NK-92 treated with Interleukin-12 subunit alpha and Interleukin-12 subunit beta, amount 100 ng/mL, for 24 hours (cell line): ENCODE results near the gene HOXD13.

ENCODE experiments used
- DNase-seq: peaks from one replicate; lab custom pipeline; 2025; lab: John Stamatoyannopoulos, UW

HOXD13 gene

DNA sequence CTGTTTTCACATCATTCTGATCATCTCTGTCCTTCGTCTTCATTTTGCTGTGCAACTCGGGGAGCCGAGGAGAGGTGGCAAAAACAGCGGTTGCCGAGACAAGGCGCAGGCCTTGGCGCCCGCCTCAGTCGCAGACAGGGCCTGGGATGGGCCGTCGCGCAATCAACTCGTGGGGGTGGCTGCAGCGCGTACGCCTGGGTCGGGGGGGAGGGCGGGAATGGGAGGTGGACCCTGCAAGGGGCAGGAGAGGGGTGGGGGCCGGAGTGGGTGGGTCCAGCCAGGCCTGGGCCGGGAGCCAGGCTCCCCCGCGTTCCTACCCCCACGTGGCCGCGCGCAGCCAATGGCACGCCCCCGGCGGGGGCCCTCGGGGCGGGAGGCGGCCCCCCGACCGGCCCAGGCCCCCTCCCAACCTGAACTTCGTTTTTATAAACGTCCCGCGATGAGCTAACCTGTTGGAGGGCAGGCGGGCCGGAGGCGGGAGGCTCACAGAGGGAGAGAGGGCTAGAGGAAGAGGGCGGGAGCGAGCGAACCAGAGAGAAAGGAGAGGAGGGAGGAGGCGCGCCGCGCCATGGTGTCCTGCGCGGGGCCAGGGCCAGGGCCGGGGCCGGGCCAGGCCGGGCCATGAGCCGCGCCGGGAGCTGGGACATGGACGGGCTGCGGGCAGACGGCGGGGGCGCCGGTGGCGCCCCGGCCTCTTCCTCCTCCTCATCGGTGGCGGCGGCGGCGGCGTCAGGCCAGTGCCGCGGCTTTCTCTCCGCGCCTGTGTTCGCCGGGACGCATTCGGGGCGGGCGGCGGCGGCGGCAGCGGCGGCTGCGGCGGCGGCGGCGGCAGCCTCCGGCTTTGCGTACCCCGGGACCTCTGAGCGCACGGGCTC lies at the start of gene HOXD13:
TSS of gene HOXD13 (plus strand) at position 452 of the 875 bp plus-strand sequence. CDS start at position 622, 170 bp downstream.
- no peak for DNase-seq

DNA sequence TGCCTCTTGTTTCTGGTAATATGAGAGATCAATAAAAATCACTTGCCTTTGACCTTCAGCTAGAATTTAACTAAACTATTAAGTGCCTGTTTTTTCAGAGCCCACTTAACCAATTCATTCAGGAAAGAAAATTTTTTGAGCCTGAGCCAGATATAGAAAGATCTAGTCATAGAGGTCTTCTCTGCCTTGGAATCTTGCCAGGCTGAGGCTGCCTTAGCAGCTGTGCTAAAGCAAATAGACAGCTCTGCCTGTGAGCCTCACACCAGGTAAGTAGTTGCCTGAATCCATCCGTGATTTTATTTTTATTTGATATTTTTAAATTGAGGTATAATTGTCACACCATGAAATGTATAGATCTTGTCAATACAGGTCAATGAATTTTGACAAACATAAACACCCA lies 36.1 kb upstream of the HOXD13 start:
- DNase-seq: no peak

DNA sequence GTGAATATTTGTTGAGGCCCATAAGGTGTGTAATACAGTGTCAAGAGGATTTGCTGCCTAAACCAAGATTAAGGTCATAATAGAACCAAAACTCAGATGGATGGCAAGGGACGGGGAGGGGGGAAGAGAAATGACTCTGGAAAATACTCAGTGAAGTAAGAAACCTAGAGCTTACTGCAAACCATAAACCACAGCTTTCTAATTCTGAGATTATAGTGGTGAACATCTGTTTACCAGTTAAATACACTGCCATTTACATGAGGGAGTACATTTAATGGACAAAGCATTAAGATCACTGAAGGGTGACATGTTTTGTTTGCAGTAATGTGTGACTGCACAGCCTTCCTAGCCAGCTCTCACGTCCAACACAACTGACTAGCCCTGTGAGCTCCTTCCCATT lies 28.6 kb upstream of the HOXD13 start:
- no peak for DNase-seq

DNA sequence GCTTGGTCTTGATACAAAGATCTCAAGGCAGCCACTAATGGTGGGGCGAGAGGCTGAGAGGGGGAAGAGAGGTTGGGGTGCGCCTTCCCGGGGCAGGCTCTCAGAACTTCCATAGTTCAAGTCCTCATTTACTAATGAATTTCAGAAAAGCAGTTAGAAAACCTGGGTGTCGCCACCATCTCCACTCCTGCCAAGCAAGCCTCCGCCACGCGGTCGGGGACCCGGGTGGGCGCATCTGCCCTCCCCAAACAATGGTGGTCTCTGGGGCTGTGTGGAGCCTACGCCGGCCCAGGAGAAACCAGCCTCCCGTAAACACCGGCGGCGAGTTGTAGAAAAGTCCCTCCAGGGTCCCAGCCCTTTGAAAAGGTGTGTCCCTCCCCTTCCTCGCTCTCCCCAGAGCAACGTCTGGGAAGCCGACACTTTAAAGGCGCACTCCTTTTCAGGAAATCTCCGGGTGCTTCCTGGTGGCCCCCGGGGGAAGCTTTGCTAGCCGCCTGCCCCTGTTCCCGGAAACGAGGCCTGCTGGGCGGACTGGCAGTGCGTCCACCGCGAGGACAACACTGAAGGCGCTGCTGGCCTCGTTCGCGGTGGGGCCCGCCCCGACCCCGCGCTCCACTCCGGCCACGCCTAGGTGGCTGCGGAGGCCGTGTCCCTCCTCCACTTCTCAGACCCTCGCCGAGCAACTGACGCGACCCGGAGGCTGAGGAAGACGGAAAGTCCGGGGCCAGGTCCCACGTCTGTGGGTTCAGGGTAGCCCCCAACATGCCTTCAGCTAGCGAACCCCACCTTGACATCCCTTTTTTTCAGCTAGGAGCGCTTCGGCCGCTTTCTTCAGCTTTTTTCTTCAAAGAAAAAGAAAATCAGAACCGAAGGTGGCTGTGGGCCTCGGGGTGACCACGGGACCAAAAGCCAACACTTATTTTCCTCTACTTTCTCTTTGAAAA lies 25.6 kb upstream of the HOXD13 start:
- DNase-seq: no peak

DNA sequence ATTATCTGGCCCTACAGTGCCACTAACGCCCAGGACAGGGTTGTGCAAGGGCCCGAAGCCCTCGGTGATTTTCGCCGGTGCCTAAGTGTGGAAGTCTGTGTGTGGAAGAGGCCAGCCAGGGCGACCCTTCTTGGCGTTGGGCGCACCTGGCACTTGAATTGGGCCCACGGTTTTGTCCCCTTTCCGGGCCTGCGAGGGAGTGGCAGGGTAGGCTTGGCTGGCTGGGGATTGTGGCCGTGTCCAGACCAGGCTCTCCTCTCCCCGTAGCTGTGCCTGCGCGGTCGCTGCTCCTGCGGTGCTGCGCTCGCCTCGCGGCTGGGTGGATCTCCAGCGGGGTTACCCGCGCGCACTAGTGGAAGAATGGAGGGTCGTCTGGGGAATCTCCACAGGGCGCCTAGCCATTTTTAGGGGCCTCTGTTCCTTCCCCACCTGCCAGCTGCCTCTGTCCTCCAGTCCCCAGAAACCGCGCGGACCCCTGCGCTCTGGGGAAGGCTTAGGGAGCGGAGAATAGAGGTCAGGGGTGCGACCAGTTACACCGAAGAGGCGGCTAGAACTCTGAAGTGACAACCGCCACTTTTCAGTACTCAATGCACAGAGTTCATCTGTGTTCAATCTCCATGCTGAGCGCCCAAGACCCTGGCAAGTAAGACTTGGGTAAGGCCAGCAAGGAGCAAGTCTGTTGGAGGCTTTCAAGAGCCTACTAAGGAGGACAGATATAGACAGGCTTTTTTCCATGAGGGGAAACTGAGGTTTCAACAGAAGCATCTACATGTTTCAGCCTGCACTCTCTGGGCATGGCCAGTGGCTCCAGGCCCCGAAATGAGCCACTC lies 24.7 kb upstream of the HOXD13 start:
- DNase-seq: no peak

DNA sequence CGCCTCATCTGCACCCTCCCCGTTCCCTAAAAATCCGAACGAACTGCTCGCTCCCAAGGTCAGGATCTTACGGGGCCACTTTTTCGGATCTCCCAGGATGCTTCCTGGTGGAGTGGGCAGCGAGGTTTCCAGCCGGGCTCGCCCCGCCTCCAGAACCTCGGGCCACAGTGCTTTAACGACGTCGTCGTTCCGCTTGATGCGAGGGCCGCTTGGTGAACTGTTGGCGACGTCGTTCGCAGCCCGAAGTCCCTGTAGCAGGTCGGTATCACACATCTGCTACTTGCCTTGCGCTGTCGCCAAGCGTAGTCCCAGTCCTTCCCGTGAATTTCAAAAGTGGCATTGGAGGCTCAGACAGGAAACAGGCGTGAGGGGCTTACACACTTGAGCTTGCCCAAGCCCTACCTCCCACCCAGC lies 24.1 kb upstream of the HOXD13 start:
- DNase-seq: no peak

DNA sequence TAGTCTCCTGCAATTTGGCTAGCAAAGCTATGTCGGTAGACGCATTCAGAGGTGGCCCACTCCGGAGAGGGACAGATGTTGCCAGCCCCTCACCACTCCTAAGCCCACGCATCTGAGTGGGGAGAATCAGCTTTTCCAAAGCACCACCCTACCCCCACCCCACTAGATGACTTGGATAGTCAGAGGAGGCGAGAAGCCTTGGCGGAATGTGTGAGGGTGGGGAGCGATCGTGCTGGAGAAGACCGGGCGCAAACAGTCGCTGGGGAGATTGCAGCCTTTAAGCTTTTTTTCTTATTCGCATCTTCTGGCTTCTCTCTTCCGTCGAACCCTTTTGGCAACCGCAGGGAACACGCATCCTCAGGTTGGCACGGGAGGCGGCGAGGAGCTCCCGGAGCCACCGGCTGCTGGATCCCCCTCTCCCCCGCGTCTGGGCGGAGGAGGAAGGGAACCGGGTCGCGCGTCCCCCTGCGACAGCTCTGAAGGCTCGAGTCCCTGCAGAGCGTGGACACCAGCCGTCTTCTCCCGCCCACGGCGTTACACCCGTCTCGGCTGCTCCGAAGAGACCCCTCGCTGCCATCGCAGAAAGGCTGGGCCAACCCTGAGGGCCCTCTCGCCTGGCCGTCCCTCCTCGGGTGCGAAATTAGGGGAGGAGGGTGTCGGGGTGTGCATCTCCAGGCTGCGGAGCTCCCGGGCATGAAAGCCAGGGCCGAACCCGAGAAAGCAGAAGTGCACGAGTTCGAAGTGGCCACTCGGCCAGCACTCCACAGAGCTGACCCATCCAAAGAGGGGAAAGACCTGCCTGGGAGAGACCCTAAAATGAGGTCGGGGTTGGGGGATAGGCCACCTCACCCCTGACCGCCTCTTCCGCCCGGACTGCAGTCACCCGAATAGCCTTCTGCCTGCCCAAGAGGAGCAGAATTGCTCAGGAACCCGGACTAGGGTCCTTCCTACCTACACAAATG lies 20.9 kb upstream of the HOXD13 start:
- no peak for DNase-seq

DNA sequence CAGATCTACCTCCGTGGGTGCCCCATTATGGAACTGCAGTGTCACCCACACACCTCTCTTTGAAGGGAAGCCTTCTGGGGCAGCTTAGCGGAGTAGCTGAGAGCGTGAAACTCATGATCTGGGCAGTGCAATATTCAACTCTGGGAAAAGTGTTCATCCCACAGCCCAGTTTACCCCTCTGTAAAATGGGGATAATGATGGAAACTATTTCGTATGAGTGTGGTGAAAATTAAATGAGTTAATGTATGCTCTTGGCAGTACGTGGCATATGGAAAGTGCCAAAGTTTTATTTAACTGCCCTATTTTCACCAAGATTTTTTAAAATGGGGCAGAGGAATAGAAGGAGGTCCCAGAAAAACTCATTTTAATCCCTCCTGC lies 20.2 kb upstream of the HOXD13 start:
- no peak for DNase-seq

DNA sequence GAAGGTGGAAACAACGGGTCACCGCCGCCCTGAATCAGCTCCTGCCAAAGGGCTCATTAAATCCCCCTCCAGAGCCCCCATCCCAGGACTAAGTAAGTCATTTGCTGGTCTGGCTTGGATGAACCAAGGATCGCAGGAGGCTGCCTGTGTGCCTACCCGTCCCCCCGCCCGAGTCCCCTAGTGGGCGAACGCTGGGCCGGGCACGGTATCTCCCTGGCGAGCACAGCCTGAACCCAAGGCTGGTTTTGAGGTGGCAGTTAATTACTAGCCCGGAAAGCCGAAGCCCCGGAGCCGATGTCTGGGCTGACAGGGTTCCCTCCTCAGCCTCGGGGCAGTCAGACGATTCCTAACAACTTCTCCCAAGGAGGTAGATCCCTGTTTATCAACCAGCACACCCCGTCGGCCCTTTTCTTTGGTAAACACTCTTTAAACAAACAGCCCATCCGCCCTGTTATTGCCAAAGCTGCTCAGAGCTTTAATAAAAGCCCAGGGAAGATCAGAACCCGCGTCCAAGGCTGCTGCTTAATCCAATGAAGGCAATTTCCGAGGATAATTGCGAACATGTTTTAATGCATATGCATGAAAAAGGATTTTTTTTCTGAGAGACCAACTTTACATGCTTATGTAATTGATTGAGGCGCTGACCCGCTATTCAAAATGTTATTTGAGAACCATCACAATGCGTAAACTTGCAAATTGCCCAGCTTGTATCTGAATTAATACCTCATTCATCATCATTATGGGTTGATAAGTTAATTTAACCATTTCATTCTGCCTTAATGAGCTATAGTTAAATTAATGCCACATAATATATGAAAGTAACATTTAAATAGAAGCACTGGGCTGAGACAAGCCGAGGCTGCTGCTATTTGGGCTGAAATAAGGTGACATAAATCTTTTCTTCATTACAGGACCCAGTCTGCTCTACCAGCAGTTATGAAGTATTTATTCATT lies 19.3 kb upstream of the HOXD13 start:
- DNase-seq: no peak

DNA sequence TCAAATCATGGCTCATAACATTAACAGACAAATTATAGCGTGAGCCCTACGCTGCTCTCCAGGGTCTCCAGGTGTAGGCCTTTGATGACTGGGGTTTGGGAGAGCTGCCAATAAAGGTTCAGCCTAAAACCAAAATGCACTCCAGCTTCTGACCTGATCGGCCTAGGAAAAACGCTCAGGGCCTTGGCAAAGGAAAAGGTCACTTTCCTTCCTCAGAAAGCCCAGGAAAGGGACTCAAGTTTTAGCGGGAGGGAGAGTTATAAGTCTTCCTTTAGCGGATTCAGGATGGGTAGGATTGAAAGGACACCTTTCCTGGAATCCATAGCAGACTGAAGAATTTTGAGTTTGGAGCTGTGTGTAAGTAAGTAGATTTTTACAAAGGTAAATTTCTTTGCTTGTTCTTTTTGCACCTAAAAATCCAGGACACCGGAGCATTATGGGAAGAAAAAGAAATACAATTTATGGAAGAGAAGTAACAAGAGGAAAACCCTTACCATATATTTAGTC lies 17.5 kb upstream of the HOXD13 start:
- DNase-seq: no peak

DNA sequence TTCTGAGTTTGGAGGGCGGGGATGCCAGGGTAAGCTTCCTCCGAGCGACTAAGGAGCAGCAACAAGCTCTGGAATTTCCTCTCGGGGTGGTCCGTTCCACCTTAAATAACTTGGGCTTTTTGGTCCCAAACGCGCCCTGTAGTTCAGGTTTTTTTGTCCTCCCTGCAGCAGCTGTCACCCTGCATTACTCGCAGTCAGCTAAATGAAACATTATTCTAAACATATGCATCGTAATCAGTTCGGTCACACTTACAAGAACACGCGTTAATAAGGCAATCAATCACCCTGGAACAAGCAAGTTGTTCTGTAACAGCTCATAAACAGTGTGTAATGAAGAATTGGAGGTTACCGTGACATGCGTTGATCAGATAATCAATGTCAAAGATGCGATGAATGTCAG lies 17.0 kb upstream of the HOXD13 start:
- no peak for DNase-seq

DNA sequence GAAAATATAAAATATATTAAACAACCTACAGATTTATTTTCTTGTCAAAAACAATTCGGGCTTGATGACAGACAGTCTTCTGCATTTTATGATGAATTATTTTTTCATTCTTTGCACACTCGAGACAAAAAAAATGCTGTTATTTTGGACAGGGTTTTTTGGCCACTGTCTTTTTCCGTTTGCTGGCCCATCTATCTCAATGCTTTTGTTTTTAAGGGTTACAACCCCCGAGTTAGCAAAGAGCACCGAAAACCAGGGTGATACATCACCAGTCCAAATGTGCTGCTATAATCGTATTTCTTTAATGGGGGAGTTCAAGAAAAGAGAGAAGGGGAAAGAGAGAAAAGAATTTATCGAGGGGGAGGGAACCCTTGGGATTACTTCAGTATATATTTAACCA lies 16.5 kb upstream of the HOXD13 start:
- DNase-seq: no peak

DNA sequence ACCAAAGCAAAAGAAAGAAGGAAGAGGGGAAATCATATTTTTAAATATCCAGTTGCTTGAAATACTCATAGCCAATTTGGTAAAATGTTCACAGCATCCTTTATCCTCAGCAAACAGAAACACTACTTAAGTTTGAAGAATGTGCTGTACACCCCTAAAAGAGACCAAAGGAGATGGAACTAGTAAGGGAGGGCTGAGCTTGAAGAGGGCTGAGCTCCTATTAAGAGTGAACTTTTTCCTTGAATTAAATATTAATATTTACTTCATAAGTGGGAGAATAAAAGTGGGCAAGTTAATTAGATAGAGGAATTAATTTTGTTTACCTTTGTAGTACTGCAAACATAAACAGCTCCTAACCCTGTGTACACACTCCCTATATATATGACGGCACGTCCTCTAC lies 15.7 kb upstream of the HOXD13 start:
- no peak for DNase-seq

DNA sequence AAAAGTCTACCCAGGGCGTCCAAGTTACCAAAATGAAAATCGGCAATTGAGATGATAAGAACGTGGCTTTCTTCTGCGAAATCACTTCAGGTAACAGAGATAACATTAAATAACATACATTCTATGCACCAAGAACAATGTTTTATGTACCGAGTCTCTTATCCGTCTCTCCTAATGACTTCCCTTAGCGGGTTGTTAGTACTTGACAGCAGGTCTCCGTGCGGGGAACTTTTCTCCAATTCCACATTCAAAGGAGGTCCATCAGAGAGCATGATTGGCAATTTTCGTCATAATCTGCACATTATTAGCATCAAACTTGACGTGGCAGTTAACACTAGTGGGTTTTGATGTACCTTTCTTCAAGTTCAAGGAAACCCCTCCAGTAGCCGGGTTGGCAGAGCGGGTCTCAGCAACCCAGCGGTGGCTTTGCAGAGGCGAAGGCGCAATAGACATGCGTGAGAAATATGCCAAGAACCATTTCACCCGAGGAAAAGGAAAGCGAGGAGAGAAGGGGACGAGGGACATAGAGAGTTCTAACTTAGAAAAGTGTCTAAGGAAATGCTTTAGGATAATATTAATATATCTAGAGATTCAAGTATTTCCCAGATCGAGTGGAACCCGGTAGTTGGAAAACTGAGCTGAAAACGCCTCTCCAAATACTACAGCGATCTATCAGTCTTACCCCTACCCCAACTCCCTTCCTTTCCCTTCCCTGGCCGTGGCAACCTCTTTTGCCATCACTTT lies 13.8 kb upstream of the HOXD13 start:
- DNase-seq: no peak

DNA sequence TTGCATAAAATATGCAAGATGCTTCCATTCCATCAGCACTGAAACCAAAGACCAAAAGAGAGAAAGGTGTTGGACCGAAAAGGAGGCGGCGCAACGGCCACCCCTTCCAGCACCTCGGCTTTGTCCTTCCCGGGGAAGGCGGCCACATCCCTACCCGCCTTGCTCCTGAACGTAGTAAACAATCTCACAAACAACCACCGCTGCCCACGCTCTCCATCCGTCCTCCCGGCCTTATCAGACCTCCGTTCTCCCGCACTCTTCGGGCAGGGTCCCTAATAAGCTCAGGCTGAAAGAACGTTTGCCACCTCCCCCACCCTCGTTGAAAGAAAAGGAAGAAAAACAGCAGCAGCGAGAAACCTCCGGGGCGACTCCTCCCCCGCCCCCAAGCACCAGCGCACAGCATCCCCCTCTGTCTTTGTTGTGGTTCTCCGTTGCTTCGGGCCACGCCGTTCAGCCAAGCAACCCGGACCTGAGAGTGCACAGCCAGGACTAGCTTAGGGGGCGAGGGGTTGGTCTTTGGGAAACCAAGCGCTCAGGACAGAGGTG lies 13.2 kb upstream of the HOXD13 start:
- DNase-seq: no peak

DNA sequence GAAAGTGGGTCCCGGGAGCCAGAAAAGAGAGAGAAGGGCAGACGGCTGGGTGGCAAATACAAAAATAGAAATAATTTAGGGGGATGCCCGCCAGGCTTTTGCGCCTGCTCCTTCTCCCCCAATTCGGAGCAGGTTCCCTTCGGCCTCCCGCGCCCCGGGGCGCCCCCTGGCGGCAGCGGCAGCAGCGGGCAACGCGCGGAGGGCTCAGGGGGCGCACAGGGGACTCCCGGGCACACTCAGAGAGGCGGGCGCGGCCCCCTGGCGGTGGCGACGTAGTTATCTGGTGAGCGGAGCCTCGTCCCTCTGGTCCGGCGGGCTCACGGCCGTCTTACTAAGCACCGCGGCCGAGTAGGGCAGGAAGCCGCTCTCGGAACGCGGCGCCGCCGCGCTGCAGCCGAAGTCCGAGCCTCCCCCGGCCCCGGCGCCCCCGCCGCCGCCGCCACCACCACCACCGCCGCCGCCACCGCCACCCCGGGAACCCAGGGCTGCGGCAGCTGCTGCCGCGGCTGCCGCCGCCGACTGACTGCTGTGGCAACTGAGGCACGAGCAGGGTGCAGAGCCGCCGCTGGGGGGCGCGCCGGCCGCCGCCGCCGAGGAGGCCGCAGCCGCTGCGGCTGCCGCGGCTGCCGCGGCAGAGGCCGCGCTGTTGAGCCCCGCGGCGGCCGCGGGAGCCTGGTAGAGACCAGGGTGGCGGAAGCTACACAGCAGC lies 12.5 kb upstream of the HOXD13 start:
- no peak for DNase-seq

DNA sequence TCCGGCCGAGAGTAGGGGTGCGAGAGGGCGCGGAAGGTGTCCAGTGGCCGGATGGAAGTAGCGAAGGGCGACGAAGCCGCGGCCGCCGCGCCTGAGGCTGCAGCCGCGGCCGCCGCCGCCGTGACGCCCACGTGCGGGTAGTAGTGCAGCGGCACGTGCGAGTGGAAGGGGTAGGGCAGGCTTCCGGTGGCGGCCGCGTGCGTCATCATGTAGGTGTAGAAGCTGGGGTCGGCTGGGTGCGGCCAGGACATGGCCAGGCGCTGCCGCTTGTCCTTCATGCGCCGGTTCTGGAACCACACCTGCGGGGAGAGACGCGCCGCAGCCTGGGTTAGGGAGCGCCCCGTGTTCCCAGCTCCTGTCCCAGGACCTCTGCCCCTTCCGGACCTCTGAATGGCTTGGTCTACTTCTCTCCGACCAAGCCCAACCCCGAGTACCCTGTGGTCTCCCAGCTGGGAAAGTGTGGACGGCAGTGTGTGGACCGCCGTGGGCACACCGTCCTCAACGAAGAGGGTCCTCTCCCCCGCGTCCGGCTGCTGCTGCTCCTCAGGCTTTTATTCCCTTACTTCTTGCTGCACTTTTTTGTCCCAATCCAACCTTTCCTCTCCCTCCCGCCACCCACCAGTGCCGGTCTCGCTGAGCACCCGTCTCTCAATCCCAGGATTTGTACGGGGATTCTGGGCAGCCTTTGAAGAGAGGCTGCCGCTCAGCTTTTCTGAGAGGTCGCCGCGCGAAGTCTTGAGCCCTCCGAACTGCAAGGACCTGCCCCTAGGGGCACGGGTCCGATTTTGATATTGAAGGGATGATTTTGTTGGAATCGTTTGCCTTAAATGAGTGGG lies 11.8 kb upstream of the HOXD13 start:
- DNase-seq: no peak
